PC-9 (cell line): ENCODE measurements around the gene PHF21A. TPM values are rescaled to one million over a fixed set of nuclear protein-coding genes. Genes with fewer than 3 reads are reported as not detected.
A peak's percentile ranks its signal among the peaks of the same experiment; 100 is the strongest.

Experiments used
- BruUV-seq: library from RNA; stranded (reverse); fragments of 400-500 nt; replicated peaks from 2 replicates; lab custom pipeline; 2021; lab: Mats Ljungman, UMichigan
- CTCF ChIA-PET: fragments of 300-600 bp; sonication (Branson Sonifier 250); formaldehyde crosslinking; loops from one replicate; lab custom pipeline; 2022; ENCODE audit warnings: antibody characterized with exemption; lab: Charles Lee
- POLR2A ChIA-PET: fragments of 300-600 bp; sonication (Branson Sonifier 250); formaldehyde crosslinking; loops from one replicate; lab custom pipeline; 2022; ENCODE audit warnings: antibody characterized with exemption; ENCODE audit not compliant: unreplicated experiment; lab: Charles Lee
- DNase-seq, 2 experiments: peaks; one replicate each; pipeline versions ENCODE4 v3.0.0 to v3.0.0-alpha.2; 2015 to 2022; ENCODE audit warnings: mixed read lengths in 1 of 2
- H2AFZ ChIP-seq: fragments of 200-600 bp; sonication (generic); 2 replicates; pipeline ENCODE4 v1.8.1; 2017; ENCODE audit warnings: antibody characterized with exemption
- H3F3A ChIP-seq: fragments of 200-600 bp; sonication (generic); 2 replicates; pipeline ENCODE4 v1.8.1; 2017; ENCODE audit warnings: antibody characterized with exemption, mild to moderate bottlenecking, low read depth; ENCODE audit not compliant: insufficient read depth
- H3K27ac ChIP-seq: fragments of 200-600 bp; sonication (generic); 2 replicates; pipeline ENCODE4 v1.6.1; 2016; ENCODE audit warnings: mixed run types
- H3K27me3 ChIP-seq: fragments of 200-600 bp; sonication (generic); 2 replicates; pipeline ENCODE4 v1.6.1; 2016; ENCODE audit warnings: low read depth, mixed run types; ENCODE audit not compliant: insufficient read depth
- H3K36me3 ChIP-seq: fragments of 200-600 bp; sonication (generic); 2 replicates; pipeline ENCODE4 v1.6.1; 2016; ENCODE audit warnings: low read depth, mixed run types
- H3K4me1 ChIP-seq: fragments of 200-600 bp; sonication (generic); replicated peaks from 2 replicates; pipeline ENCODE4 v1.6.1; 2016; ENCODE audit warnings: mixed run types; ENCODE audit not compliant: insufficient read depth
- H3K4me2 ChIP-seq: fragments of 200-600 bp; sonication (generic); 2 replicates; pipeline ENCODE4 v1.6.1; 2017; ENCODE audit warnings: mixed run types
- H3K4me3 ChIP-seq: fragments of 200-600 bp; sonication (generic); 2 replicates; pipeline ENCODE4 v1.6.1; 2016; ENCODE audit warnings: mixed run types
- H3K79me2 ChIP-seq: fragments of 200-600 bp; sonication (generic); 2 replicates; pipeline ENCODE4 v1.6.1; 2017; ENCODE audit warnings: low read depth, mixed run types
- H3K9me2 ChIP-seq: fragments of 200-600 bp; sonication (generic); 2 replicates; pipeline ENCODE4 v1.8.1; 2017; ENCODE audit warnings: mild to moderate bottlenecking; ENCODE audit not compliant: insufficient read depth
- H3K9me3 ChIP-seq: fragments of 200-600 bp; sonication (generic); 2 replicates; pipeline ENCODE4 v1.8.1; 2016; ENCODE audit warnings: low read depth; ENCODE audit not compliant: insufficient read depth
- H4K20me1 ChIP-seq: fragments of 200-600 bp; sonication (generic); 2 replicates; pipeline ENCODE4 v1.8.1; 2017; ENCODE audit not compliant: insufficient read depth
- CTCF ChIP-seq: fragments of 200-600 bp; sonication (generic); conservative IDR thresholded peaks from 2 replicates; pipeline ENCODE4 v1.6.1; 2017; ENCODE audit warnings: mixed run types, antibody characterized with exemption, mild to moderate bottlenecking, moderate library complexity
- EZH2 ChIP-seq: fragments of 200-600 bp; sonication (generic); IDR thresholded peaks from 2 replicates; pipeline ENCODE4 v1.8.0; 2017; ENCODE audit warnings: antibody characterized with exemption, low read depth
- intact Hi-C: fragments of 100-400 bp; cut with micrococcal nuclease; formaldehyde crosslinking; loops from one replicate; pipeline ENCODE4 v1.10.0; 2022; ENCODE audit not compliant: unreplicated experiment
- total RNA-seq: library from RNA; stranded (reverse); gene quantifications from 2 replicates; pipeline ENCODE4 v1.2.3, GENCODE V29; 2021

PHF21A gene
- total RNA-seq, 1 experiment from 2014 or later, result 54.3 TPM

- Histone ChIP-seq H3K79me2 (peaks cover 62% of the 10 kb centered on the region), H3K9me2 (no peaks in the 10 kb centered on the region), H3K9me3 (no peaks in the 10 kb centered on the region), H3K36me3 (0 out of 2 replicates have a peak, but pooled peaks cover 3% of the 10 kb centered on the region), H3K27ac (no peak overlapping the region), H3K27me3 (no peaks in the 10 kb centered on the region), H3K4me3 (no peak overlapping the region), H3F3A (no peaks in the 10 kb centered on the region), H2AFZ (no peak overlapping the region), H3K4me1 (peaks cover 13% of the 10 kb centered on the region), H4K20me1 (0 out of 2 replicates have a peak, but pooled peaks cover 5% of the 10 kb centered on the region), H3K4me2 (no peak overlapping the region)
- ChIA-PET POLR2A (interaction anchor here (0.6 kb wide), 1 partner anchor 8 kb away, joined by 4 read pairs; no protein-coding TSS in a partner anchor), CTCF (interaction anchor here (0.7 kb wide), 1 partner anchor 96 kb away, joined by 4 read pairs; no protein-coding TSS in a partner anchor)
- intact Hi-C loops, result no loop called here
- no TSS peak for BruUV-seq
- TF ChIP-seq CTCF, result no peak
- peak in 1 of 2 experiments; percentile 49 for DNase-seq
These were observed 8.2 kb downstream of the PHF21A start for GRCh38 chr11:46112961-46113607.

- peaks cover 13% of the 10 kb centered on the region for H4K20me1 ChIP-seq
- no peak overlapping the region for H3K27ac ChIP-seq
- H3K9me2 ChIP-seq, result no peaks in the 10 kb centered on the region
- intact Hi-C loops, result no loop called here
- H3K36me3 ChIP-seq, result no peaks in the 10 kb centered on the region
- no peak overlapping the region for H2AFZ ChIP-seq
- TF ChIP-seq CTCF (no peak), EZH2 (no peak)
- H3K4me2 ChIP-seq, result no peak overlapping the region
- H3K9me3 ChIP-seq, result no peaks in the 10 kb centered on the region
- no peak overlapping the region for H3K4me3 ChIP-seq
- no peaks in the 10 kb centered on the region for H3F3A ChIP-seq
- H3K79me2 ChIP-seq, result peaks cover 21% of the 10 kb centered on the region
- H3K27me3 ChIP-seq, result no peaks in the 10 kb centered on the region
- no peaks in the 10 kb centered on the region for H3K4me1 ChIP-seq
- ChIA-PET CTCF (no interaction called here), POLR2A (no interaction called here)
- DNase-seq, result no peak
- BruUV-seq, result no TSS peak
These were observed 12.5 kb downstream of the PHF21A start for GRCh38 chr11:46108751-46109150.

- Histone ChIP-seq H3K36me3 (no peaks in the 10 kb centered on the region), H3K9me2 (no peaks in the 10 kb centered on the region), H3K4me1 (no peaks in the 10 kb centered on the region), H3K4me2 (no peak overlapping the region), H3F3A (no peaks in the 10 kb centered on the region), H3K4me3 (no peak overlapping the region), H3K79me2 (peaks cover 14% of the 10 kb centered on the region), H3K27me3 (no peaks in the 10 kb centered on the region), H4K20me1 (peaks cover 13% of the 10 kb centered on the region), H3K9me3 (no peaks in the 10 kb centered on the region), H2AFZ (no peak overlapping the region), H3K27ac (no peak overlapping the region)
- intact Hi-C loops, result no loop called here
- CTCF ChIA-PET, result no interaction called here
- POLR2A ChIA-PET, result no interaction called here
- BruUV-seq, result no TSS peak
- no peak for TF ChIP-seq CTCF
- no peak for DNase-seq
These were observed 13.5 kb downstream of the PHF21A start for GRCh38 chr11:46107780-46108179.
